ENCODE data around the gene PID1.
A peak's percentile ranks its signal among the peaks of the same experiment; 100 is the strongest.

Gene PID1

GRCh38 chr2:229137639-229138038 is 133.4 kb downstream of the PID1 start:
- Histone ChIP-seq H3K23ac (ENCODE audit: low read length) (no peak overlapping the region), H3K4ac (ENCODE audit: low read depth, low read length) (no peak overlapping the region), H2BK12ac (ENCODE audit: low read length) (no peak overlapping the region), H3K4me3 (ENCODE audit: low read depth, low read length) (no peak overlapping the region), H3K9me3 (ENCODE audit: insufficient read depth, low read depth, low read length) (no peaks in the 10 kb centered on the region), H3K9ac (ENCODE audit: low read length) (no peak overlapping the region), H3K4me1 (ENCODE audit: control insufficient read depth in 1 of 2, insufficient read depth in 2 of 2, low read length in 2 of 2) (no peaks in the 10 kb centered on the region), H3K14ac (ENCODE audit: low read length) (no peak overlapping the region), H3K27ac (ENCODE audit: low read depth, low read length) (no peak overlapping the region), H2BK120ac (ENCODE audit: insufficient read depth, low read length, poor library complexity) (no peak overlapping the region), H3K79me2 (ENCODE audit: control insufficient read depth, insufficient read depth, low read length, poor library complexity) (no peaks in the 10 kb centered on the region), H4K8ac (ENCODE audit: low read depth, low read length) (no peak overlapping the region), H3K18ac (ENCODE audit: low read length) (no peak overlapping the region), H2BK5ac (ENCODE audit: low read depth, low read length, poor library complexity) (no peak overlapping the region), H3K27me3 (ENCODE audit: insufficient read depth, low read length) (no peaks in the 10 kb centered on the region), H3K36me3 (ENCODE audit: control insufficient read depth in 1 of 2, insufficient read depth in 2 of 2, low read length in 2 of 2) (no peaks in the 10 kb centered on the region), H2AFZ (ENCODE audit: insufficient read depth, low read length, poor library complexity) (no peak overlapping the region), H3K4me2 (ENCODE audit: low read length) (no peak overlapping the region), H4K91ac (ENCODE audit: low read depth, low read length) (no peak overlapping the region), H2AK5ac (ENCODE audit: low read length) (no peak overlapping the region), H3K79me1 (ENCODE audit: low read length) (no peaks in the 10 kb centered on the region), H4K12ac (ENCODE audit: low read depth, low read length) (no peak overlapping the region)
- WGBS (ENCODE audit: extremely low coverage, insufficient coverage, insufficient read length) = no CpG with 5 or more reads among the region's 3 CpGs
- DNase-seq = no peak

- H3K36me3 ChIP-seq (ENCODE audit: control insufficient read depth in 1 of 2, insufficient read depth in 2 of 2, low read length in 2 of 2) = no peaks in the 10 kb centered on the region
- H3K4me2 ChIP-seq (ENCODE audit: low read length) = no peak overlapping the region
- no peak overlapping the region for H2BK12ac ChIP-seq (ENCODE audit: low read length)
- no peak overlapping the region for H3K23ac ChIP-seq (ENCODE audit: low read length)
- H4K12ac ChIP-seq (ENCODE audit: low read depth, low read length) = no peak overlapping the region
- H3K4me1 ChIP-seq (ENCODE audit: control insufficient read depth in 1 of 2, insufficient read depth in 2 of 2, low read length in 2 of 2) = no peaks in the 10 kb centered on the region
- no peak overlapping the region for H3K27ac ChIP-seq (ENCODE audit: low read depth, low read length)
- no peak overlapping the region for H2AFZ ChIP-seq (ENCODE audit: insufficient read depth, low read length, poor library complexity)
- no peak overlapping the region for H2BK5ac ChIP-seq (ENCODE audit: low read depth, low read length, poor library complexity)
- H4K8ac ChIP-seq (ENCODE audit: low read depth, low read length) = no peak overlapping the region
- H3K9me3 ChIP-seq (ENCODE audit: insufficient read depth, low read depth, low read length) = no peaks in the 10 kb centered on the region
- no peak overlapping the region for H3K4ac ChIP-seq (ENCODE audit: low read depth, low read length)
- H2AK5ac ChIP-seq (ENCODE audit: low read length) = no peak overlapping the region
- no peak overlapping the region for H3K9ac ChIP-seq (ENCODE audit: low read length)
- no peak for DNase-seq
- no peak overlapping the region for H3K18ac ChIP-seq (ENCODE audit: low read length)
- no peaks in the 10 kb centered on the region for H3K79me1 ChIP-seq (ENCODE audit: low read length)
- H4K91ac ChIP-seq (ENCODE audit: low read depth, low read length) = no peak overlapping the region
- no CpG with 5 or more reads among the region's 2 CpGs for WGBS (ENCODE audit: extremely low coverage, insufficient coverage, insufficient read length)
- no peak overlapping the region for H3K4me3 ChIP-seq (ENCODE audit: low read depth, low read length)
- no peak overlapping the region for H2BK120ac ChIP-seq (ENCODE audit: insufficient read depth, low read length, poor library complexity)
- no peaks in the 10 kb centered on the region for H3K27me3 ChIP-seq (ENCODE audit: insufficient read depth, low read length)
- no peaks in the 10 kb centered on the region for H3K79me2 ChIP-seq (ENCODE audit: control insufficient read depth, insufficient read depth, low read length, poor library complexity)
- H3K14ac ChIP-seq (ENCODE audit: low read length) = no peak overlapping the region
Observed at GRCh38 chr2:229137066-229137465, 134.0 kb downstream of the PID1 start.

- Histone ChIP-seq H3K9me3 (ENCODE audit: insufficient read depth, low read depth, low read length) (no peaks in the 10 kb centered on the region), H3K9ac (ENCODE audit: low read length) (no peak overlapping the region), H3K79me2 (ENCODE audit: control insufficient read depth, insufficient read depth, low read length, poor library complexity) (no peaks in the 10 kb centered on the region), H2AK5ac (ENCODE audit: low read length) (no peak overlapping the region), H2BK12ac (ENCODE audit: low read length) (no peak overlapping the region), H3K79me1 (ENCODE audit: low read length) (peaks cover 2% of the 10 kb centered on the region), H2BK5ac (ENCODE audit: low read depth, low read length, poor library complexity) (no peak overlapping the region), H3K27ac (ENCODE audit: low read depth, low read length) (no peak overlapping the region), H3K23ac (ENCODE audit: low read length) (no peak overlapping the region), H3K4me1 (ENCODE audit: control insufficient read depth in 1 of 2, insufficient read depth in 2 of 2, low read length in 2 of 2) (peaks cover 0 to 9% of the 10 kb centered on the region in 2 experiments), H4K12ac (ENCODE audit: low read depth, low read length) (no peak overlapping the region), H3K14ac (ENCODE audit: low read length) (no peak overlapping the region), H4K8ac (ENCODE audit: low read depth, low read length) (no peak overlapping the region), H3K4me2 (ENCODE audit: low read length) (no peak overlapping the region), H3K4ac (ENCODE audit: low read depth, low read length) (no peak overlapping the region), H2AFZ (ENCODE audit: insufficient read depth, low read length, poor library complexity) (no peak overlapping the region), H3K27me3 (ENCODE audit: insufficient read depth, low read length) (no peaks in the 10 kb centered on the region), H3K36me3 (ENCODE audit: control insufficient read depth in 1 of 2, insufficient read depth in 2 of 2, low read length in 2 of 2) (no peaks in the 10 kb centered on the region), H2BK120ac (ENCODE audit: insufficient read depth, low read length, poor library complexity) (no peak overlapping the region), H3K4me3 (ENCODE audit: low read depth, low read length) (no peak overlapping the region), H4K91ac (ENCODE audit: low read depth, low read length) (no peak overlapping the region), H3K18ac (ENCODE audit: low read length) (no peak overlapping the region)
- no CpG with 5 or more reads among the region's 5 CpGs for WGBS (ENCODE audit: extremely low coverage, insufficient coverage, insufficient read length)
- peak; percentile 54 to 77 for DNase-seq
Observed at GRCh38 chr2:229133155-229133772, 137.8 kb downstream of the PID1 start.

GRCh38 chr2:229132236-229132635 is 138.9 kb downstream of the PID1 start:
- no peak overlapping the region for H2AFZ ChIP-seq (ENCODE audit: insufficient read depth, low read length, poor library complexity)
- H3K23ac ChIP-seq (ENCODE audit: low read length) = no peak overlapping the region
- H3K79me2 ChIP-seq (ENCODE audit: control insufficient read depth, insufficient read depth, low read length, poor library complexity) = no peaks in the 10 kb centered on the region
- H2BK120ac ChIP-seq (ENCODE audit: insufficient read depth, low read length, poor library complexity) = no peak overlapping the region
- no peak overlapping the region for H3K4ac ChIP-seq (ENCODE audit: low read depth, low read length)
- no peak overlapping the region for H4K12ac ChIP-seq (ENCODE audit: low read depth, low read length)
- DNase-seq = no peak
- H3K18ac ChIP-seq (ENCODE audit: low read length) = no peak overlapping the region
- H3K27me3 ChIP-seq (ENCODE audit: insufficient read depth, low read length) = no peaks in the 10 kb centered on the region
- H3K4me1 ChIP-seq (ENCODE audit: control insufficient read depth in 1 of 2, insufficient read depth in 2 of 2, low read length in 2 of 2) = peaks cover 0 to 11% of the 10 kb centered on the region in 2 experiments
- no peak overlapping the region for H3K4me2 ChIP-seq (ENCODE audit: low read length)
- no CpG with 5 or more reads among the region's 6 CpGs for WGBS (ENCODE audit: extremely low coverage, insufficient coverage, insufficient read length)
- no peaks in the 10 kb centered on the region for H3K36me3 ChIP-seq (ENCODE audit: control insufficient read depth in 1 of 2, insufficient read depth in 2 of 2, low read length in 2 of 2)
- H3K79me1 ChIP-seq (ENCODE audit: low read length) = peaks cover 4% of the 10 kb centered on the region
- H2AK5ac ChIP-seq (ENCODE audit: low read length) = peak overlapping the region; percentile 94
- no peak overlapping the region for H2BK5ac ChIP-seq (ENCODE audit: low read depth, low read length, poor library complexity)
- H4K91ac ChIP-seq (ENCODE audit: low read depth, low read length) = no peak overlapping the region
- H3K9ac ChIP-seq (ENCODE audit: low read length) = no peak overlapping the region
- no peaks in the 10 kb centered on the region for H3K9me3 ChIP-seq (ENCODE audit: insufficient read depth, low read depth, low read length)
- peak overlapping the region; percentile 71 for H2BK12ac ChIP-seq (ENCODE audit: low read length)
- no peak overlapping the region for H3K4me3 ChIP-seq (ENCODE audit: low read depth, low read length)
- H3K27ac ChIP-seq (ENCODE audit: low read depth, low read length) = no peak overlapping the region
- H4K8ac ChIP-seq (ENCODE audit: low read depth, low read length) = no peak overlapping the region
- no peak overlapping the region for H3K14ac ChIP-seq (ENCODE audit: low read length)
